Stimulated activated CD8-positive, alpha-beta memory T cell treated with anti-CD3 and anti-CD28 coated beads, Interleukin-4, amount 100 ng/mL, for 1 hour (primary cell): ENCODE results near the gene TMEM121B.
"Not testable (repeated sequence)": the region's sequence is repeated elsewhere in the genome, so short reads cannot be mapped to it uniquely, and the experiment has no call there.

Experiments
- DNase-seq, 2 donors: peaks; one replicate each; pipeline ENCODE4 v3.0.0-alpha.2; 2020; ENCODE audit warnings: low read depth in 2 of 2, low spot score in 1 of 2

The TMEM121B gene

GRCh38 chr22:17121233-17122195 is at the start of gene TMEM121B:
Gene TMEM121B, minus strand, starts transcription at chr22:17121360. Its CDS starts 233 bp downstream, at chr22:17121127.
- no peak for DNase-seq

DNA sequence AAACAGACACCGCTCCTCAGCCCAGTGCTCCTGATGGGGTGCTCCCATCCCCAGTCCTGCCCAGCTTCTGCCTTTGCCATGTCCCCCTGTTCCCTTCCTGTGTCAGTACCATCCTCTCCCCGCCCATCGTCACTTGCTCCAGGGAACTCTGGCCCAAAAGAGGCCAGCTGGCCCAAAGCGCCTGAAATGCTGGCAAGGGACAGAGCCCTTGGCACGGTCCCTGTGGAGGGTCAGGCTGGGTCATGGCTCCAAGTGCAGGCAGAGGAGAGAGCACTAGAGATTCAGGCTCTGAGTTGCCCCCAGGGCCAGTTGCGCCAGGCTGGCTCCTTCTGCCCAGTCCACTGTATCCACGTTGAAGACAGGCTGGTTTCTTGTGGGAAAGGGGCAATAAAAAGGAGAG is 46.3 kb upstream of the TMEM121B start:
- DNase-seq, result no peak

- no peak for DNase-seq
These were observed 43.3 kb upstream of the TMEM121B start for GRCh38 chr22:17164392-17165024.

GRCh38 chr22:17162731-17163130 is 41.6 kb upstream of the TMEM121B start:
- no peak for DNase-seq

- no peak for DNase-seq
These were observed 40.8 kb upstream of the TMEM121B start for GRCh38 chr22:17161991-17162390.

DNA sequence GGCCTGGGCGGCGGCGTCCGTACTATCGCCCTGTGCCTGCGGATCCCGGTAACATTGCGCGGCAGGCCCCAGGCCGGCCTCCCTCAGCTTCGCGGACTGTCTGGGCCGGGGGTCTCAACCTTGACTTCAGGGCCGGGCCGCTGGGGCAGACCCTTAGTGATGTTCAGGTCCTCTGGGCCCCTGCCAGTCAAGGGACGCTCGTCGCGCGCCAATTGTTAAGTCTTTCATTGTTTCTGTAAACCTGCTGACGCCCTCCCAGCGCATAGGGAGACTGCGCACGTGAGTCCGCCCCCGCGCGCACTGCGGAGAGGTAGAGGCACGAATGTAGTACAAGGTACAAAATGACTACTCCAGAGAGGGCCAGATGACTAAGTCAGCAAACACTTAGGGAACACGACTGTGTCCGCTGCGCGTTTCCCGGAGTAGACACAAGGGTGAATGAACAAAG is 38.4 kb upstream of the TMEM121B start:
- DNase-seq, result no peak

GRCh38 chr22:17158568-17159503 is 37.7 kb upstream of the TMEM121B start, which contains the start of gene HDHD5:
Gene HDHD5, minus strand, starts transcription at chr22:17159277. Its CDS starts 26 bp downstream, at chr22:17159251.
- peak; percentile 80 for DNase-seq

GRCh38 chr22:17158176-17158567 is 37.0 kb upstream of the TMEM121B start:
- no peak for DNase-seq

GRCh38 chr22:17157714-17158113 is 36.6 kb upstream of the TMEM121B start:
- DNase-seq, result no peak

- no peak for DNase-seq
These were observed 34.8 kb upstream of the TMEM121B start for GRCh38 chr22:17155941-17156340.

DNA sequence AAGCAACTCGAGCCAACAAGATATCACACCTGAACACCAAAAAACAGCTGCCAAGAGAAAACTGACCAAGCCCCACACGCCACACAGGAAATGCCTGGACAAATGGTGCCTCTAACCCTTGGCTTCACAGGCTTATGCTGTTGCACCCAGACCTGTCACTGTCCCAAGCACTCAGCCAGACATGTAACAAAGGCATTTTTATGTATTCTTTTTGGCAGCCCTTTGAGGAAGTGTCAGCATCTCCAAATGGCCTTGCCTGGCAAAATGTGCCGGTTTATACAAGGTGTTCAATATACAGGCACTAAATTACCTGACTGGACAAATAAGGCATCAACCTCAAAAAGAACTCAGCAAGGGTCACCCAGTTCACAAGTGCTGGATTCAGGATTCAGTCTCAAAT is 31.8 kb upstream of the TMEM121B start:
- DNase-seq, result no peak

- no peak for DNase-seq
These were observed 31.2 kb upstream of the TMEM121B start for GRCh38 chr22:17152340-17152739.

- no peak for DNase-seq
These were observed 28.1 kb upstream of the TMEM121B start for GRCh38 chr22:17149076-17149815.

GRCh38 chr22:17147458-17147857 is 26.3 kb upstream of the TMEM121B start:
- not testable (repeated sequence) for DNase-seq

GRCh38 chr22:17145021-17145680 is 24.0 kb upstream of the TMEM121B start:
- DNase-seq, result no peak

GRCh38 chr22:17143826-17144225 is 22.7 kb upstream of the TMEM121B start:
- no peak for DNase-seq

- DNase-seq, result no peak
These were observed 21.9 kb upstream of the TMEM121B start for GRCh38 chr22:17143101-17143500.

- DNase-seq, result no peak
These were observed 19.9 kb upstream of the TMEM121B start for GRCh38 chr22:17140826-17141766.

DNA sequence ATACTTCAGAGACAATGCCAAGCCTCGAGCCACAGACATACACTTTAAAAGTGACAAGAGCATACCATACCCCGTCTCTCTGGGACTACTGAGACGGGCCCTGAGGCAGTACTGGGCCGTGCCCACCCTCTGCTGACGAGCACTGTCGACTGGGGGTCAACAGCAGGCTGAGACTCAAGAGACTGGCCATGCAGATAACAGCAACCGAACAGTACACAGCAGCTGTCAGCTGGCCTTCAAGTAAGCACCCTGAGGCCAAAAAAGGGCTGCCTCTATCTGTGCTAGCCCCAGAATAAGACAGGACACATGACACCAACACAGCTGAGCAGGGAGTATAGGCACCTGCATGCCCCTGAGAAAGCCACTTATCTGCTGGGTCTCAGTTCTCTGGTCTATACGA is 18.9 kb upstream of the TMEM121B start:
- DNase-seq, result no peak
